HepG2 (cell line): Measurements from ENCODE around the gene HES1. TPM values are rescaled to one million over a fixed set of nuclear protein-coding genes. Genes with fewer than 3 reads are reported as not detected.

ENCODE experiments used
- HES4 ChIP-seq: sonication (generic); formaldehyde crosslinking; IDR thresholded peaks from 2 replicates; pipeline ENCODE4 v1.9.0; 2021; ENCODE audit warnings: mild to moderate bottlenecking, missing genetic modification reagents, borderline replicate concordance
- NFKB2 ChIP-seq: sonication (generic); formaldehyde crosslinking; IDR thresholded peaks from 2 replicates; pipeline ENCODE4 v1.4.0; 2020; ENCODE audit warnings: missing genetic modification reagents, borderline replicate concordance
- TOE1 ChIP-seq: sonication (generic); formaldehyde crosslinking; IDR thresholded peaks from 2 replicates; pipeline ENCODE4 v1.4.0; 2020; ENCODE audit warnings: mild to moderate bottlenecking, missing genetic modification reagents
- ZNF337 ChIP-seq: sonication (generic); formaldehyde crosslinking; IDR thresholded peaks from 2 replicates; pipeline ENCODE4 v1.5.1; 2020; ENCODE audit warnings: missing genetic modification reagents, low read depth, mild to moderate bottlenecking, borderline replicate concordance
- ZSCAN9 ChIP-seq: IDR thresholded peaks from 2 replicates; pipeline ENCODE4 v1.6.1; 2016; ENCODE audit warnings: borderline replicate concordance
- polyA plus RNA-seq, 8 experiments: library from polyadenylated mRNA; depleted of rRNA in 3 of 8; stranded (reverse) in 7 of 8; unstranded in 1 of 8; fragments of >200 nt; fragmentation: Illumina TruSeq in 4 of 8; extraction: Trizol in 4 of 8; gene quantifications; 2 replicates each; pipeline versions ENCODE4 v1.2.1 to v1.2.3, GENCODE V29; 2011 to 2016; ENCODE audit warnings: low read depth in 4 of 8, missing spikeins in 1 of 8, mixed read lengths in 1 of 8; ENCODE audit not compliant: insufficient read depth in 1 of 8
- total RNA-seq, 5 experiments: library from RNA; depleted of rRNA; stranded (reverse); fragments of >200 nt; fragmentation: Illumina TruSeq; extraction: Trizol; gene quantifications; 2 replicates each; pipeline ENCODE4 v1.2.3, GENCODE V29; 2016; ENCODE audit warnings: low read depth in 1 of 5
- TF ChIP-seq, protein P1 (sequence below): sonication (generic); formaldehyde crosslinking; IDR thresholded peaks from 2 replicates; pipeline ENCODE4 v1.8.1; 2022; ENCODE audit warnings: low read depth, mild to moderate bottlenecking, missing genetic modification reagents
- TF ChIP-seq, protein P2 (sequence below): IDR thresholded peaks from 2 replicates; pipeline ENCODE4 v1.6.1; 2016
- TF ChIP-seq, protein P3 (sequence below), 2 experiments: sonication (generic) in 1 of 2; formaldehyde crosslinking in 1 of 2; IDR thresholded peaks; 2 replicates each; pipeline versions ENCODE4 v1.6.1 to v1.9.0; 2014 to 2022; ENCODE audit warnings: antibody characterized with exemption in 1 of 2, borderline replicate concordance in 1 of 2, inconsistent platforms in 1 of 2, low read depth in 1 of 2, missing genetic modification reagents in 1 of 2
- TF ChIP-seq, protein P4 (sequence below): sonication (generic); formaldehyde crosslinking; IDR thresholded peaks from 2 replicates; pipeline ENCODE4 v1.4.0; 2020; ENCODE audit warnings: missing genetic modification reagents, mild to moderate bottlenecking, borderline replicate concordance
- TF ChIP-seq, protein P5 (sequence below): sonication (generic); formaldehyde crosslinking; IDR thresholded peaks from 2 replicates; pipeline ENCODE4 v1.9.0; 2021; ENCODE audit warnings: missing genetic modification reagents, mild to moderate bottlenecking, borderline replicate concordance

Gene HES1
- total and polyA plus RNA-seq, 2 of the 13 experiments (the other 11 are each of a cell fraction or from before 2014, with no cell fraction given), result 15.4 to 19.8 TPM

DNA sequence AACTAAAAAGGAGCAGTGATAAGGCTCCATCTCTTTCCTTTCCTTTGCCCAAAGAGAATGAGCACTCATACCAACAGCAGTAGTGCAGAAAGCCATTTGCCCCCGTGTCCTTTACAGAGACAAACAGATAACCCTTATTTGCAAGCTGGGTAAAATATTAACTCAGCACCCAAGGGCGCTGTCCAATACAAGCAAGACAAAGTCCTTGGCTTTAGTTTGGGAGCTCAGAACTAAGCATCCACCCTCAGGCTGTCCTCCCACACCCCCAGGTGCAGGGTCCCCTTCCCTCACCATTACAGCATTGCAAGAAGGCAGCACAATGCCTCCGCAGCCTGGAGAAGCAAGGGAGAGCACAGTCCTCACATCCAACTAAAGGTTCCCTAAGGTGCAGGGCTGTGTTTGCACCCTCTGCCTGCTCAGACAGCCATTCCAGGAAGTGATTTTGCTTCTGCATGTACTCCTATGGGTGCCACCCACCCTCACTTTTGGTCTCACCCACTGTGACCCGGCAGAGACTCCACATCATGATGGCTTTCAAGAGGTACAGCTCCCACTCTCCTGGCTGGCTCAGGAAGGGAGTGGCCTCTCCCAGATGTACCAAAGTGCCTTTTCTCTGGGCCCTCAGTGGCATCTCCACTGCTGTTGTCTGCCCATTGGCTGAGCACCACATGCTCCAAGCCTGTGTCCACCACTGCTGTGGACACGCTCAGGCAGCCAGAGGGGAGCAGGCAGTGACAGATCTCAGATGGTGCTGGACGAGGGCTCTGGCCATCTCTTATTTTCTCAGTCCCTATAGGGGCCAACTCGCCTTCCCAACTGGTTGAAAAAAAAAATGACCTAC, 34.1 kb upstream of the HES1 start (continued):
- TF ChIP-seq, protein P1, sequence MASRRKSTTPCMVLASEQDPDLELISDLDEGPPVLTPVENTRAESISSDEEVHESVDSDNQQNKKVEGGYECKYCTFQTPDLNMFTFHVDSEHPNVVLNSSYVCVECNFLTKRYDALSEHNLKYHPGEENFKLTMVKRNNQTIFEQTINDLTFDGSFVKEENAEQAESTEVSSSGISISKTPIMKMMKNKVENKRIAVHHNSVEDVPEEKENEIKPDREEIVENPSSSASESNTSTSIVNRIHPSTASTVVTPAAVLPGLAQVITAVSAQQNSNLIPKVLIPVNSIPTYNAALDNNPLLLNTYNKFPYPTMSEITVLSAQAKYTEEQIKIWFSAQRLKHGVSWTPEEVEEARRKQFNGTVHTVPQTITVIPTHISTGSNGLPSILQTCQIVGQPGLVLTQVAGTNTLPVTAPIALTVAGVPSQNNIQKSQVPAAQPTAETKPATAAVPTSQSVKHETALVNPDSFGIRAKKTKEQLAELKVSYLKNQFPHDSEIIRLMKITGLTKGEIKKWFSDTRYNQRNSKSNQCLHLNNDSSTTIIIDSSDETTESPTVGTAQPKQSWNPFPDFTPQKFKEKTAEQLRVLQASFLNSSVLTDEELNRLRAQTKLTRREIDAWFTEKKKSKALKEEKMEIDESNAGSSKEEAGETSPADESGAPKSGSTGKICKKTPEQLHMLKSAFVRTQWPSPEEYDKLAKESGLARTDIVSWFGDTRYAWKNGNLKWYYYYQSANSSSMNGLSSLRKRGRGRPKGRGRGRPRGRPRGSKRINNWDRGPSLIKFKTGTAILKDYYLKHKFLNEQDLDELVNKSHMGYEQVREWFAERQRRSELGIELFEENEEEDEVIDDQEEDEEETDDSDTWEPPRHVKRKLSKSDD (CRISPR knock-in tag), result no peak
- TF ChIP-seq ZSCAN9, result peak; percentile 60
- peak; percentile 56; the same call in 1 of the 2 replicates for TF ChIP-seq ZNF337 (CRISPR knock-in tag)
- TF ChIP-seq HES4, result no peak
- TF ChIP-seq, protein P2, sequence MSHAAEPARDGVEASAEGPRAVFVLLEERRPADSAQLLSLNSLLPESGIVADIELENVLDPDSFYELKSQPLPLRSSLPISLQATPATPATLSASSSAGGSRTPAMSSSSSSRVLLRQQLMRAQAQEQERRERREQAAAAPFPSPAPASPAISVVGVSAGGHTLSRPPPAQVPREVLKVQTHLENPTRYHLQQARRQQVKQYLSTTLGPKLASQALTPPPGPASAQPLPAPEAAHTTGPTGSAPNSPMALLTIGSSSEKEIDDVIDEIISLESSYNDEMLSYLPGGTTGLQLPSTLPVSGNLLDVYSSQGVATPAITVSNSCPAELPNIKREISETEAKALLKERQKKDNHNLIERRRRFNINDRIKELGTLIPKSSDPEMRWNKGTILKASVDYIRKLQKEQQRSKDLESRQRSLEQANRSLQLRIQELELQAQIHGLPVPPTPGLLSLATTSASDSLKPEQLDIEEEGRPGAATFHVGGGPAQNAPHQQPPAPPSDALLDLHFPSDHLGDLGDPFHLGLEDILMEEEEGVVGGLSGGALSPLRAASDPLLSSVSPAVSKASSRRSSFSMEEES (CRISPR knock-in tag), result peak; percentile 41; the same call in 1 of the 2 replicates
- TF ChIP-seq, protein P3, sequence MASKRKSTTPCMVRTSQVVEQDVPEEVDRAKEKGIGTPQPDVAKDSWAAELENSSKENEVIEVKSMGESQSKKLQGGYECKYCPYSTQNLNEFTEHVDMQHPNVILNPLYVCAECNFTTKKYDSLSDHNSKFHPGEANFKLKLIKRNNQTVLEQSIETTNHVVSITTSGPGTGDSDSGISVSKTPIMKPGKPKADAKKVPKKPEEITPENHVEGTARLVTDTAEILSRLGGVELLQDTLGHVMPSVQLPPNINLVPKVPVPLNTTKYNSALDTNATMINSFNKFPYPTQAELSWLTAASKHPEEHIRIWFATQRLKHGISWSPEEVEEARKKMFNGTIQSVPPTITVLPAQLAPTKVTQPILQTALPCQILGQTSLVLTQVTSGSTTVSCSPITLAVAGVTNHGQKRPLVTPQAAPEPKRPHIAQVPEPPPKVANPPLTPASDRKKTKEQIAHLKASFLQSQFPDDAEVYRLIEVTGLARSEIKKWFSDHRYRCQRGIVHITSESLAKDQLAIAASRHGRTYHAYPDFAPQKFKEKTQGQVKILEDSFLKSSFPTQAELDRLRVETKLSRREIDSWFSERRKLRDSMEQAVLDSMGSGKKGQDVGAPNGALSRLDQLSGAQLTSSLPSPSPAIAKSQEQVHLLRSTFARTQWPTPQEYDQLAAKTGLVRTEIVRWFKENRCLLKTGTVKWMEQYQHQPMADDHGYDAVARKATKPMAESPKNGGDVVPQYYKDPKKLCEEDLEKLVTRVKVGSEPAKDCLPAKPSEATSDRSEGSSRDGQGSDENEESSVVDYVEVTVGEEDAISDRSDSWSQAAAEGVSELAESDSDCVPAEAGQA (IDR thresholded peaks at IDR 0.05; ENCODE audit: low read depth), result no peak
- TF ChIP-seq, protein P3 (CRISPR knock-in tag; IDR thresholded peaks at IDR 0.05; ENCODE audit: borderline replicate concordance), result no peak
- TF ChIP-seq TOE1 (CRISPR knock-in tag), result 0 out of 2 replicates have a peak, but pooled peaks have one; percentile 32
- TF ChIP-seq, protein P4, sequence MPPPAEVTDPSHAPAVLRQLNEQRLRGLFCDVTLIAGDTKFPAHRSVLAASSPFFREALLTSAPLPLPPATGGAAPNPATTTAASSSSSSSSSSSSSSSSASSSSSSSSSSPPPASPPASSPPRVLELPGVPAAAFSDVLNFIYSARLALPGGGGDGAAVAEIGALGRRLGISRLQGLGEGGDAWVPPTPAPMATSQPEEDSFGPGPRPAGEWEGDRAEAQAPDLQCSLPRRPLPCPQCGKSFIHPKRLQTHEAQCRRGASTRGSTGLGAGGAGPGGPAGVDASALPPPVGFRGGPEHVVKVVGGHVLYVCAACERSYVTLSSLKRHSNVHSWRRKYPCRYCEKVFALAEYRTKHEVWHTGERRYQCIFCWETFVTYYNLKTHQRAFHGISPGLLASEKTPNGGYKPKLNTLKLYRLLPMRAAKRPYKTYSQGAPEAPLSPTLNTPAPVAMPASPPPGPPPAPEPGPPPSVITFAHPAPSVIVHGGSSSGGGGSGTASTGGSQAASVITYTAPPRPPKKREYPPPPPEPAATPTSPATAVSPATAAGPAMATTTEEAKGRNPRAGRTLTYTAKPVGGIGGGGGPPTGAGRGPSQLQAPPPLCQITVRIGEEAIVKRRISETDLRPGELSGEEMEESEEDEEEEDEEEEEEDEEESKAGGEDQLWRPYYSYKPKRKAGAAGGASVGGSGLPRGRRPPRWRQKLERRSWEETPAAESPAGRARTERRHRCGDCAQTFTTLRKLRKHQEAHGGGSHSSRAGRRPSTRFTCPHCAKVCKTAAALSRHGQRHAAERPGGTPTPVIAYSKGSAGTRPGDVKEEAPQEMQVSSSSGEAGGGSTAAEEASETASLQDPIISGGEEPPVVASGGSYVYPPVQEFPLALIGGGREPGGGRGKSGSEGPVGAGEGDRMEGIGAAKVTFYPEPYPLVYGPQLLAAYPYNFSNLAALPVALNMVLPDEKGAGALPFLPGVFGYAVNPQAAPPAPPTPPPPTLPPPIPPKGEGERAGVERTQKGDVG, result no peak
- TF ChIP-seq, protein P5, sequence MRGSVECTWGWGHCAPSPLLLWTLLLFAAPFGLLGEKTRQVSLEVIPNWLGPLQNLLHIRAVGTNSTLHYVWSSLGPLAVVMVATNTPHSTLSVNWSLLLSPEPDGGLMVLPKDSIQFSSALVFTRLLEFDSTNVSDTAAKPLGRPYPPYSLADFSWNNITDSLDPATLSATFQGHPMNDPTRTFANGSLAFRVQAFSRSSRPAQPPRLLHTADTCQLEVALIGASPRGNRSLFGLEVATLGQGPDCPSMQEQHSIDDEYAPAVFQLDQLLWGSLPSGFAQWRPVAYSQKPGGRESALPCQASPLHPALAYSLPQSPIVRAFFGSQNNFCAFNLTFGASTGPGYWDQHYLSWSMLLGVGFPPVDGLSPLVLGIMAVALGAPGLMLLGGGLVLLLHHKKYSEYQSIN, result no peak
- TF ChIP-seq NFKB2, result peak; percentile 47; the same call in 1 of the 2 replicates
